Aorta (tissue), 5 donors: ENCODE data around the gene TMEM11. TPM values are rescaled to one million over a fixed set of nuclear protein-coding genes. Genes with fewer than 3 reads are reported as not detected.
A peak's percentile ranks its signal among the peaks of the same experiment; 100 is the strongest.

Experiments
- ATAC-seq: fragments of 200-7000 bp; cut with Tn5 transposase; one replicate; pipeline ENCODE4 v1.9.1; 2022; ENCODE audit warnings: moderate library complexity; ENCODE audit not compliant: low FRiP score
- DNase-seq, 2 donors: peaks; one replicate each; pipeline ENCODE4 v3.0.0-alpha.2; 2020
- H3K27ac ChIP-seq, 2 donors: one replicate each; pipeline ENCODE4 v1.5.1; 2013; ENCODE audit warnings: low read length in 2 of 2, mild to moderate bottlenecking in 2 of 2, moderate library complexity in 2 of 2, control low read depth in 1 of 2, inconsistent platforms in 1 of 2, low read depth in 1 of 2
- H3K27me3 ChIP-seq, 2 donors: one replicate each; pipeline ENCODE4 v1.6.1; 2013; ENCODE audit warnings: control low read depth in 1 of 2, low read length in 1 of 2, mild to moderate bottlenecking in 1 of 2, moderate library complexity in 1 of 2; ENCODE audit not compliant: insufficient read depth in 2 of 2, control insufficient read depth in 1 of 2
- H3K36me3 ChIP-seq, 2 donors: one replicate each; pipeline ENCODE4 v1.6.1; 2013; ENCODE audit warnings: control low read depth in 1 of 2, low read length in 1 of 2, mild to moderate bottlenecking in 1 of 2; ENCODE audit not compliant: insufficient read depth in 2 of 2, control insufficient read depth in 1 of 2
- H3K4me1 ChIP-seq, 2 donors: one replicate each; pipeline ENCODE4 v1.6.1; 2013; ENCODE audit warnings: low read length in 2 of 2, control low read depth in 1 of 2, mild to moderate bottlenecking in 1 of 2, moderate library complexity in 1 of 2; ENCODE audit not compliant: insufficient read depth in 2 of 2, control insufficient read depth in 1 of 2
- H3K4me3 ChIP-seq, 2 donors: one replicate each; pipeline ENCODE4 v1.5.1; 2013; ENCODE audit warnings: low read length in 2 of 2, control low read depth in 1 of 2, mild to moderate bottlenecking in 1 of 2
- H3K9me3 ChIP-seq: one replicate; pipeline ENCODE4 v1.6.1; 2013; ENCODE audit warnings: mild to moderate bottlenecking, low read length; ENCODE audit not compliant: control insufficient read depth
- WGBS, 2 donors: extraction: QIAGEN DNeasy Blood & Tissue Kit; methylation state at CpG; one replicate each; pipeline ENCODE4 v1.1.7; 2013; 5-methylcytosine and 5-hydroxymethylcytosine counted together
- intact Hi-C, 2 donors: fragments of 100-400 bp; cut with DNase I; formaldehyde crosslinking; loops; one replicate each; pipeline versions ENCODE4 v1.14.2 to v1.15.0; 2022
- polyA plus RNA-seq, 2 donors: library from polyadenylated mRNA; stranded (reverse); fragments of 200-250 nt; gene quantifications; one replicate each; pipeline ENCODE4 v1.2.3, GENCODE V29; 2013
- total RNA-seq, 2 donors: library from RNA; stranded (reverse); fragmentation: NEBNext Ultra II Directional; extraction: Animal tissue kit (Norgen Biotek cat#: 25700); gene quantifications; one replicate each; pipeline ENCODE4 v1.2.1, GENCODE V29; 2021
- donor health status: healthy with polysubstance abuse.
- donor health status: Bipolar disorder and iron deficiency.
- donor health status: DM: no; HTN: no; CAD: no.
- donor health status: DM: no; HTN: no; CAD: no.
- donor health status: DM: yes; HTN: yes; CAD: no.

TMEM11 gene
- total and polyA plus RNA-seq, 4 donors: 16.8 to 24.5 (median 17.9) TPM

DNA sequence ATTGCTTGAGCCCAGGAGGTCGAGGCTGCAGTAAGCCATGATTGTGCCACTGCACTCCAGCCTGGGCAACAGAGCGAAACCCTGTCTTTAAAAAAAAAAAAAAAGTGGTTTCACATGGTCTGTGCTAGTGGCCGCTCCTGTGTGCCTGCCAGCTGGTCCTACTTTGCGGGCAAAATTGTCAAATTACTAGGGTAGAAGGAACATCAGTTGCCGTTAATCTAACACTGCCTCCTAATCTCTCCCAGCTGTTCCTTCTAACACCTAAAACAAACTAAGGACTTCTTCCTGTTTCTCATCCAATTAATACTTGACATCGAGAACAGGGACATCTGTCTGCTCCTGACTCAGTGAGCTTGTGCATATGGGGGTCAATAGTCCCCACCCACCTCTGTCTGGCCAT, 23.9 kb downstream of the TMEM11 start:
- Histone ChIP-seq H3K9me3 (no peaks in the 10 kb centered on the region), H3K36me3 (peaks cover 0 to under 1% of the 10 kb centered on the region in 2 donors), H3K27ac (no peak overlapping the region), H3K27me3 (no peaks in the 10 kb centered on the region), H3K4me3 (no peak overlapping the region), H3K4me1 (no peaks in the 10 kb centered on the region)
- intact Hi-C loops: no loop called here
- ATAC-seq: no peak
- DNase-seq: no peak
- 95 to 96% methylated on average over 6 of the region's 6 CpGs for WGBS, 2 donors

GRCh38 chr17:21189361-21189760, 24.6 kb downstream of the TMEM11 start:
- no peaks in the 10 kb centered on the region for H3K4me1 ChIP-seq
- 93% methylated on average over 4 of the region's 4 CpGs for WGBS, 2 donors
- H3K36me3 ChIP-seq: peaks cover 0 to 2% of the 10 kb centered on the region in 2 donors
- H3K27ac ChIP-seq: no peak overlapping the region
- no peaks in the 10 kb centered on the region for H3K9me3 ChIP-seq
- ATAC-seq (no peak), DNase-seq (no peak)
- intact Hi-C loops: no loop called here
- H3K4me3 ChIP-seq: no peak overlapping the region
- no peaks in the 10 kb centered on the region for H3K27me3 ChIP-seq

GRCh38 chr17:21186399-21187187, 27.4 kb downstream of the TMEM11 start:
- no peak for ATAC-seq
- WGBS, 2 donors: 93 to 94% methylated on average over 6 of the region's 6 CpGs
- no peaks in the 10 kb centered on the region for H3K4me1 ChIP-seq

GRCh38 chr17:21185061-21185460, 28.9 kb downstream of the TMEM11 start:
- Histone ChIP-seq H3K4me3 (no peak overlapping the region), H3K4me1 (no peaks in the 10 kb centered on the region), H3K27ac (no peak overlapping the region), H3K36me3 (peaks cover 0 to 5% of the 10 kb centered on the region in 2 donors), H3K9me3 (no peaks in the 10 kb centered on the region), H3K27me3 (no peaks in the 10 kb centered on the region)
- WGBS, 2 donors: 98 to 100% methylated on average over 1 of the region's 1 CpG
- intact Hi-C loops: no loop called here
- no peak for DNase-seq
- no peak for ATAC-seq

More at GRCh38 chr17:21186399-21187187, 27.4 kb downstream of the TMEM11 start:
- Histone ChIP-seq H3K9me3 (no peaks in the 10 kb centered on the region), H3K27ac (no peak overlapping the region), H3K27me3 (no peaks in the 10 kb centered on the region), H3K4me3 (no peak overlapping the region), H3K36me3 (peaks cover 0 to 5% of the 10 kb centered on the region in 2 donors)
- intact Hi-C loops: no loop called here
- peak in 1 of 2 donors; percentile 13 for DNase-seq

- ATAC-seq (no peak), DNase-seq (no peak)
- H3K27me3 ChIP-seq: no peaks in the 10 kb centered on the region
- no peaks in the 10 kb centered on the region for H3K9me3 ChIP-seq
- H3K27ac ChIP-seq: no peak overlapping the region
- H3K36me3 ChIP-seq: peaks cover 0 to 5% of the 10 kb centered on the region in 2 donors
- intact Hi-C loops: no loop called here
- H3K4me1 ChIP-seq: no peaks in the 10 kb centered on the region
- 89 to 90% methylated on average over 3 of the region's 3 CpGs for WGBS, 2 donors
- no peak overlapping the region for H3K4me3 ChIP-seq
These were observed 29.4 kb downstream of the TMEM11 start for GRCh38 chr17:21184570-21184969.

- H3K36me3 ChIP-seq: peaks cover 0 to 5% of the 10 kb centered on the region in 2 donors
- intact Hi-C loops: no loop called here
These were observed 30.5 kb downstream of the TMEM11 start for GRCh38 chr17:21183468-21183867.

GRCh38 chr17:21177854-21178600, 35.9 kb downstream of the TMEM11 start:
- H3K9me3 ChIP-seq: no peaks in the 10 kb centered on the region
- peak in 1 of 2 donors; percentile 57 for DNase-seq
- no peaks in the 10 kb centered on the region for H3K27me3 ChIP-seq
- no peak overlapping the region for H3K27ac ChIP-seq
- H3K4me1 ChIP-seq: no peaks in the 10 kb centered on the region
- H3K4me3 ChIP-seq: no peak overlapping the region
- no peaks in the 10 kb centered on the region for H3K36me3 ChIP-seq
- 95% methylated on average over 13 of the region's 13 CpGs for whole genome bisulfite sequencing, 2 donors
- no peak for ATAC-seq
- intact Hi-C loops: no loop called here

More at GRCh38 chr17:21183468-21183867, 30.5 kb downstream of the TMEM11 start:
- WGBS, 2 donors: 78 to 85% methylated on average over 5 of the region's 5 CpGs
- H3K4me3 ChIP-seq: no peak overlapping the region
- no peak for ATAC-seq
- H3K9me3 ChIP-seq: no peaks in the 10 kb centered on the region
- H3K27ac ChIP-seq: no peak overlapping the region
- DNase-seq: no peak
- H3K4me1 ChIP-seq: no peaks in the 10 kb centered on the region
- no peaks in the 10 kb centered on the region for H3K27me3 ChIP-seq

DNA sequence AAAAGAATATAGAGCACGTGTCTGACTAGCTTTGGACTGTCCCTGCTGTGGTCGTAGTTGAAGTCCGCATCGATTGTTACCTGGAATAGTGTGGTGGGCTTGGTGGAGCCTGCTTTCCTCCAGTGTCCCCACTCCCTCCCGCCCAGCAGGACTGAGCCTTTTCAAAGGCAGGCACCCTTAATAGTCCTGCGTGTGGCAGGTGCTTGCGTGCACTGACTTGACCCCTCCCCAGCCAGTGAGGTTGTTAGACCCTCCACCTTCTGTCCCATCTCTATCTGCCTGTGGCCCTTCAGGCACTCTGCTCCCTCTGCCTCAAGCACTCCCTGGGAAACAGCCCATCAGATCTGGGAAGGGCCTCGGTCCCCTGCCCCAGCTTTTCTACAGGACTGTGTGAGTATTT, 36.6 kb downstream of the TMEM11 start:
- DNase-seq (peak in 1 of 2 donors; percentile 35), ATAC-seq (no peak)
- Histone ChIP-seq H3K27ac (no peak overlapping the region), H3K4me3 (no peak overlapping the region), H3K27me3 (no peaks in the 10 kb centered on the region), H3K4me1 (no peaks in the 10 kb centered on the region), H3K9me3 (no peaks in the 10 kb centered on the region), H3K36me3 (no peaks in the 10 kb centered on the region)
- WGBS, 2 donors: 93 to 94% methylated on average over 8 of the region's 8 CpGs
- intact Hi-C loops: no loop called here
